Measurements from ENCODE around the gene ESRRA.
A peak's percentile ranks its signal among the peaks of the same experiment; 100 is the strongest.

The ESRRA gene

GRCh38 chr11:64344787-64345186 lies 39.5 kb downstream of the ESRRA start:
- WGBS (ENCODE audit: extremely low coverage, insufficient coverage, insufficient read length) = no CpG with 5 or more reads among the region's 28 CpGs
- no peaks in the 10 kb centered on the region for H3K27me3 ChIP-seq (ENCODE audit: insufficient read depth, low read length)

GRCh38 chr11:64347193-64347867 lies 42.0 kb downstream of the ESRRA start:
- Histone ChIP-seq H2BK12ac (ENCODE audit: low read length) (peak overlapping the region; percentile 3), H2BK120ac (ENCODE audit: insufficient read depth, low read length, poor library complexity) (no peak overlapping the region), H2AFZ (ENCODE audit: insufficient read depth, low read length, poor library complexity) (no peak overlapping the region), H3K18ac (ENCODE audit: low read length) (no peak overlapping the region), H3K27me3 (ENCODE audit: insufficient read depth, low read length) (no peaks in the 10 kb centered on the region), H3K9ac (ENCODE audit: low read length) (no peak overlapping the region), H3K79me1 (ENCODE audit: low read length) (peaks cover under 1% of the 10 kb centered on the region), H4K8ac (ENCODE audit: low read depth, low read length) (no peak overlapping the region), H3K27ac (ENCODE audit: low read depth, low read length) (no peak overlapping the region), H3K4me3 (ENCODE audit: low read depth, low read length) (no peak overlapping the region), H4K12ac (ENCODE audit: low read depth, low read length) (no peak overlapping the region), H3K4ac (ENCODE audit: low read depth, low read length) (no peak overlapping the region), H3K4me2 (ENCODE audit: low read length) (no peak overlapping the region), H3K9me3 (ENCODE audit: insufficient read depth, low read depth, low read length) (no peaks in the 10 kb centered on the region), H4K91ac (ENCODE audit: low read depth, low read length) (no peak overlapping the region), H3K79me2 (ENCODE audit: control insufficient read depth, insufficient read depth, low read length, poor library complexity) (peaks cover under 1% of the 10 kb centered on the region), H2BK5ac (ENCODE audit: low read depth, low read length, poor library complexity) (no peak overlapping the region), H3K36me3 (ENCODE audit: control insufficient read depth in 1 of 2, insufficient read depth in 2 of 2, low read length in 2 of 2) (no peaks in the 10 kb centered on the region), H3K14ac (ENCODE audit: low read length) (no peak overlapping the region), H3K23ac (ENCODE audit: low read length) (no peak overlapping the region), H2AK5ac (ENCODE audit: low read length) (no peak overlapping the region), H3K4me1 (ENCODE audit: control insufficient read depth in 1 of 2, insufficient read depth in 2 of 2, low read length in 2 of 2) (peaks cover 2 to 6% of the 10 kb centered on the region in 2 experiments)
- DNase-seq = no peak
- WGBS (ENCODE audit: extremely low coverage, insufficient coverage, insufficient read length) = no CpG with 5 or more reads among the region's 12 CpGs

More at GRCh38 chr11:64344787-64345186, 39.5 kb downstream of the ESRRA start:
- Histone ChIP-seq H2AK5ac (ENCODE audit: low read length) (no peak overlapping the region), H3K4me1 (ENCODE audit: control insufficient read depth in 1 of 2, insufficient read depth in 2 of 2, low read length in 2 of 2) (peaks cover 8 to 11% of the 10 kb centered on the region in 2 experiments), H3K23ac (ENCODE audit: low read length) (no peak overlapping the region), H4K91ac (ENCODE audit: low read depth, low read length) (no peak overlapping the region), H3K79me2 (ENCODE audit: control insufficient read depth, insufficient read depth, low read length, poor library complexity) (peaks cover 2% of the 10 kb centered on the region), H3K18ac (ENCODE audit: low read length) (no peak overlapping the region), H4K8ac (ENCODE audit: low read depth, low read length) (no peak overlapping the region), H3K4me3 (ENCODE audit: low read depth, low read length) (no peak overlapping the region), H2BK5ac (ENCODE audit: low read depth, low read length, poor library complexity) (no peak overlapping the region), H3K9ac (ENCODE audit: low read length) (no peak overlapping the region), H3K9me3 (ENCODE audit: insufficient read depth, low read depth, low read length) (peaks cover 3% of the 10 kb centered on the region), H3K27ac (ENCODE audit: low read depth, low read length) (no peak overlapping the region), H3K79me1 (ENCODE audit: low read length) (peaks cover 6% of the 10 kb centered on the region), H2AFZ (ENCODE audit: insufficient read depth, low read length, poor library complexity) (no peak overlapping the region), H3K4ac (ENCODE audit: low read depth, low read length) (no peak overlapping the region), H3K36me3 (ENCODE audit: control insufficient read depth in 1 of 2, insufficient read depth in 2 of 2, low read length in 2 of 2) (no peaks in the 10 kb centered on the region), H3K4me2 (ENCODE audit: low read length) (no peak overlapping the region), H2BK12ac (ENCODE audit: low read length) (no peak overlapping the region), H4K12ac (ENCODE audit: low read depth, low read length) (no peak overlapping the region), H2BK120ac (ENCODE audit: insufficient read depth, low read length, poor library complexity) (no peak overlapping the region), H3K14ac (ENCODE audit: low read length) (no peak overlapping the region)
- no peak for DNase-seq

GRCh38 chr11:64348383-64349024 lies 43.2 kb downstream of the ESRRA start:
- Histone ChIP-seq H3K27ac (ENCODE audit: low read depth, low read length) (no peak overlapping the region), H2AK5ac (ENCODE audit: low read length) (no peak overlapping the region), H4K8ac (ENCODE audit: low read depth, low read length) (no peak overlapping the region), H2BK120ac (ENCODE audit: insufficient read depth, low read length, poor library complexity) (no peak overlapping the region), H2AFZ (ENCODE audit: insufficient read depth, low read length, poor library complexity) (no peak overlapping the region), H3K79me2 (ENCODE audit: control insufficient read depth, insufficient read depth, low read length, poor library complexity) (no peaks in the 10 kb centered on the region), H3K79me1 (ENCODE audit: low read length) (no peaks in the 10 kb centered on the region), H3K14ac (ENCODE audit: low read length) (no peak overlapping the region), H3K4me3 (ENCODE audit: low read depth, low read length) (no peak overlapping the region), H4K12ac (ENCODE audit: low read depth, low read length) (no peak overlapping the region), H3K9ac (ENCODE audit: low read length) (no peak overlapping the region), H3K27me3 (ENCODE audit: insufficient read depth, low read length) (no peaks in the 10 kb centered on the region), H3K4ac (ENCODE audit: low read depth, low read length) (no peak overlapping the region), H2BK5ac (ENCODE audit: low read depth, low read length, poor library complexity) (no peak overlapping the region), H4K91ac (ENCODE audit: low read depth, low read length) (no peak overlapping the region), H3K23ac (ENCODE audit: low read length) (no peak overlapping the region), H3K9me3 (ENCODE audit: insufficient read depth, low read depth, low read length) (no peaks in the 10 kb centered on the region), H2BK12ac (ENCODE audit: low read length) (no peak overlapping the region), H3K18ac (ENCODE audit: low read length) (no peak overlapping the region), H3K4me1 (ENCODE audit: control insufficient read depth in 1 of 2, insufficient read depth in 2 of 2, low read length in 2 of 2) (peaks cover 2 to 5% of the 10 kb centered on the region in 2 experiments), H3K4me2 (ENCODE audit: low read length) (no peak overlapping the region), H3K36me3 (ENCODE audit: control insufficient read depth in 1 of 2, insufficient read depth in 2 of 2, low read length in 2 of 2) (no peaks in the 10 kb centered on the region)
- DNase-seq = no peak
- WGBS (ENCODE audit: extremely low coverage, insufficient coverage, insufficient read length) = no CpG with 5 or more reads among the region's 14 CpGs

GRCh38 chr11:64349025-64349387 lies 43.7 kb downstream of the ESRRA start:
- H3K9ac ChIP-seq (ENCODE audit: low read length) = no peak overlapping the region
- no peak overlapping the region for H3K4me3 ChIP-seq (ENCODE audit: low read depth, low read length)
- H3K18ac ChIP-seq (ENCODE audit: low read length) = no peak overlapping the region
- no peaks in the 10 kb centered on the region for H3K36me3 ChIP-seq (ENCODE audit: control insufficient read depth in 1 of 2, insufficient read depth in 2 of 2, low read length in 2 of 2)
- no peaks in the 10 kb centered on the region for H3K79me1 ChIP-seq (ENCODE audit: low read length)
- no peak overlapping the region for H2BK120ac ChIP-seq (ENCODE audit: insufficient read depth, low read length, poor library complexity)
- H3K27me3 ChIP-seq (ENCODE audit: insufficient read depth, low read length) = no peaks in the 10 kb centered on the region
- no peak for DNase-seq
- H3K4ac ChIP-seq (ENCODE audit: low read depth, low read length) = no peak overlapping the region
- no peak overlapping the region for H3K14ac ChIP-seq (ENCODE audit: low read length)
- no peaks in the 10 kb centered on the region for H3K9me3 ChIP-seq (ENCODE audit: insufficient read depth, low read depth, low read length)
- no peak overlapping the region for H4K91ac ChIP-seq (ENCODE audit: low read depth, low read length)
- no peak overlapping the region for H4K8ac ChIP-seq (ENCODE audit: low read depth, low read length)
- H4K12ac ChIP-seq (ENCODE audit: low read depth, low read length) = no peak overlapping the region
- no peak overlapping the region for H2BK5ac ChIP-seq (ENCODE audit: low read depth, low read length, poor library complexity)
- no peak overlapping the region for H3K23ac ChIP-seq (ENCODE audit: low read length)
- H3K4me1 ChIP-seq (ENCODE audit: control insufficient read depth in 1 of 2, insufficient read depth in 2 of 2, low read length in 2 of 2) = peaks cover 2 to 5% of the 10 kb centered on the region in 2 experiments
- no peaks in the 10 kb centered on the region for H3K79me2 ChIP-seq (ENCODE audit: control insufficient read depth, insufficient read depth, low read length, poor library complexity)
- H2BK12ac ChIP-seq (ENCODE audit: low read length) = no peak overlapping the region
- no peak overlapping the region for H2AK5ac ChIP-seq (ENCODE audit: low read length)
- no CpG with 5 or more reads among the region's 7 CpGs for WGBS (ENCODE audit: extremely low coverage, insufficient coverage, insufficient read length)
- no peak overlapping the region for H3K4me2 ChIP-seq (ENCODE audit: low read length)
- no peak overlapping the region for H2AFZ ChIP-seq (ENCODE audit: insufficient read depth, low read length, poor library complexity)
- no peak overlapping the region for H3K27ac ChIP-seq (ENCODE audit: low read depth, low read length)
